Measurements from ENCODE around the gene CD33. TPM values are rescaled to one million over a fixed set of nuclear protein-coding genes. Genes with fewer than 3 reads are reported as not detected.

Gene CD33
- total and polyA plus RNA-seq, 9 of the 15 experiments (the other 6 are each of a cell fraction or from before 2014, with no cell fraction given), result 36.1 to 88.6 (median 49.6) TPM

GRCh38 chr19:51224163-51224641, 678 bp upstream of the CD33 start (continued):
- TF ChIP-seq L3MBTL2 (IDR thresholded peaks at IDR 0.05), result no peak
- no peak for TF ChIP-seq ZNF239 (CRISPR knock-in tag; IDR thresholded peaks at IDR 0.05)
- TF ChIP-seq RBM34 (IDR thresholded peaks at IDR 0.05; ENCODE audit: borderline replicate concordance, insufficient read depth, low read length), result no peak
- TF ChIP-seq ZNF79 (CRISPR knock-in tag; IDR thresholded peaks at IDR 0.05; ENCODE audit: low read depth), result no peak
- TF ChIP-seq HNRNPK (IDR thresholded peaks at IDR 0.05; ENCODE audit: low read depth, low read length, poor library complexity, severe bottlenecking), result no peak
- no peak for TF ChIP-seq DMBX1 (CRISPR knock-in tag; IDR thresholded peaks at IDR 0.05; ENCODE audit: borderline replicate concordance)
- no peak for TF ChIP-seq ZNF12 (CRISPR knock-in tag; IDR thresholded peaks at IDR 0.05)
- no peak for TF ChIP-seq RBM14 (IDR thresholded peaks at IDR 0.05; ENCODE audit: borderline replicate concordance, insufficient read depth, low read depth, low read length)
- no peak for TF ChIP-seq ZNF175 (CRISPR knock-in tag; IDR thresholded peaks at IDR 0.05; ENCODE audit: low read depth)
- TF ChIP-seq PHF21A (IDR thresholded peaks at IDR 0.05; ENCODE audit: borderline replicate concordance, low read depth), result no peak
- TF ChIP-seq PYGO2 (tag; IDR thresholded peaks at IDR 0.05), result no peak
- TF ChIP-seq ZNF551 (CRISPR knock-in tag; IDR thresholded peaks at IDR 0.05), result no peak
- TF ChIP-seq ZBTB33 (CRISPR knock-in tag; IDR thresholded peaks at IDR 0.05), result no peak
- TF ChIP-seq NR2C1 (IDR thresholded peaks at IDR 0.05), result no peak
- no peak for TF ChIP-seq NR2C1 (tag; IDR thresholded peaks at IDR 0.05)
- no peak for TF ChIP-seq ZBTB11 (CRISPR knock-in tag; IDR thresholded peaks at IDR 0.05)
- TF ChIP-seq BMI1 (IDR thresholded peaks at IDR 0.05; ENCODE audit: low read length), result no peak
- peak; percentile 59; the same call in 1 of the 2 replicates for TF ChIP-seq EP300 (IDR thresholded peaks at IDR 0.05; ENCODE audit: low read length)
- TF ChIP-seq TGIF2 (CRISPR knock-in tag; IDR thresholded peaks at IDR 0.05), result no peak
- TF ChIP-seq NR2C2 (CRISPR knock-in tag; IDR thresholded peaks at IDR 0.05), result no peak
- TF ChIP-seq NR2C2 (tag; IDR thresholded peaks at IDR 0.05), result no peak
- no peak for TF ChIP-seq ZBTB7A (IDR thresholded peaks at IDR 0.05; ENCODE audit: borderline replicate concordance, control insufficient read depth, low read depth, low read length)
- TF ChIP-seq ID3 (CRISPR knock-in tag; IDR thresholded peaks at IDR 0.05), result no peak
- TF ChIP-seq ID3 (tag; IDR thresholded peaks at IDR 0.05), result no peak
- no peak for TF ChIP-seq POLR2A (conservative IDR thresholded peaks at IDR 0.05)
- TF ChIP-seq HMG20B (CRISPR knock-in tag; IDR thresholded peaks at IDR 0.05), result no peak
